ENCODE results near the gene SLC9A4. TPM values are rescaled to one million over a fixed set of nuclear protein-coding genes. Genes with fewer than 3 reads are reported as not detected.

The SLC9A4 gene
- total and polyA plus RNA-seq, 2 of the 4 experiments (the other 2 are of a cell fraction), result not detected

DNA sequence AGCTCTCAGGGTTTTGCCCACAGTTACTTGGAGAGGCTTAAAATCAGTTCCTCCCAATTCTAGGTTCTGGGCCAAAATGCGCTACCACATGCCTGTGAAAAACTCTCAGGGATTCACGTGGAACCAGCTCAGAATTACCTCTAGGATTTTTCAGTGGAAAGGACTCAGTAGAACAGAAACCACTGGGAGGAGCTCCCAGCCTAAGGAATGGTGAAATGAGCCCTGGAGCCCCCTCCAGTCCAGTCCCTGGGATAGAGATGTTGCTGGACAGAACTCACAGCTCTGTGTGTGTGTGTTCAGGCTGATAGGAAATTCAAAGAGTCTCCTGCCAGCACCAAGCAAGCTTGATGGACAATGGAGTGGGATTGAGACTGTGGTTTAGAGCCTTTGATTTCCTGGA, 21.1 kb upstream of the SLC9A4 start:
- no peak for DNase-seq
- no peaks in the 10 kb centered on the region for H3K9me3 ChIP-seq (ENCODE audit: control insufficient read depth, insufficient read depth, low read length)
- no peak overlapping the region for H4K91ac ChIP-seq (ENCODE audit: insufficient read depth, low read depth, low read length)
- H3K79me1 ChIP-seq (ENCODE audit: low read depth in 1 of 2, low read length in 2 of 2), result no peaks in the 10 kb centered on the region
- no peak overlapping the region for H4K5ac ChIP-seq (ENCODE audit: low read depth, low read length)
- intact Hi-C loops (cut with micrococcal nuclease) (no loop called here), dilution Hi-C loops (cut with HindIII; ENCODE audit: low sequenced_read_pairs, unreplicated experiment) (no loop called here), in situ Hi-C loops (cut with MboI; ENCODE audit: low sequenced_read_pairs) (no loop called here)
- H3K4me1 ChIP-seq (ENCODE audit: control insufficient read depth, insufficient read depth, low read length), result no peaks in the 10 kb centered on the region
- peaks cover 13% of the 10 kb centered on the region for H3K27me3 ChIP-seq (ENCODE audit: control insufficient read depth, insufficient read depth, low read length)
- no peak overlapping the region for H3K4me2 ChIP-seq (ENCODE audit: low read depth, low read length)
- H3K56ac ChIP-seq (ENCODE audit: extremely low read depth, insufficient read depth, low read length), result no peak overlapping the region
- ChIA-PET POLR2A (ENCODE audit: unreplicated experiment) (interaction anchor here (0.6 kb wide), 1 partner anchor 432 kb away, joined by 3 read pairs; no protein-coding TSS in a partner anchor), CTCF (interaction anchor here (1.3 kb wide), 1 partner anchor 200 kb away, joined by 4 read pairs; no protein-coding TSS in a partner anchor)
- H2BK15ac ChIP-seq (ENCODE audit: low read depth, low read length), result no peak overlapping the region
- H2AK5ac ChIP-seq (ENCODE audit: low read depth, low read length), result no peak overlapping the region
- H2BK120ac ChIP-seq (ENCODE audit: low read depth, low read length), result no peak overlapping the region
- no peak overlapping the region for H2BK5ac ChIP-seq (ENCODE audit: low read depth, low read length, poor library complexity, severe bottlenecking)
- H4K8ac ChIP-seq (ENCODE audit: low read depth in 2 of 2, low read length in 2 of 2), result no peak overlapping the region
- 40% methylated on average over 2 of the region's 2 CpGs; no CpG with 5 or more reads in 1 of the 2 experiments for WGBS, 2 experiments (ENCODE audit: extremely low coverage in 2 of 2, insufficient read length in 1 of 2)
- no peak overlapping the region for H3K18ac ChIP-seq (ENCODE audit: low read depth, low read length)
- H4K20me1 ChIP-seq (ENCODE audit: insufficient read depth, low read length), result no peaks in the 10 kb centered on the region
- H3K9me1 ChIP-seq (ENCODE audit: insufficient read depth, low read length), result no peaks in the 10 kb centered on the region
- no TSS peak for BruUV-seq (replicated peaks)
- no peak overlapping the region for H3K23ac ChIP-seq (ENCODE audit: low read depth, low read length)
- H3K4me3 ChIP-seq (ENCODE audit: insufficient read depth, low read depth, low read length), result no peak overlapping the region
- no peak overlapping the region for H2BK20ac ChIP-seq (ENCODE audit: low read depth, low read length)
- ATAC-seq (ENCODE audit: low read depth), result no peak
- TF ChIP-seq RCOR1 (IDR thresholded peaks at IDR 0.05; ENCODE audit: insufficient replicate concordance, low read length) (no peak), MXI1 (IDR thresholded peaks at IDR 0.05; ENCODE audit: borderline replicate concordance, low read depth, low read length) (no peak), POLR2A (IDR thresholded peaks at IDR 0.05; ENCODE audit: low read depth, low read length) (no peak), NFE2L2 (IDR thresholded peaks at IDR 0.05; ENCODE audit: low read depth, low read length) (no peak), MAZ (IDR thresholded peaks at IDR 0.05; ENCODE audit: borderline replicate concordance, low read depth, low read length) (no peak), BHLHE40 (IDR thresholded peaks at IDR 0.05; ENCODE audit: low read depth, low read length) (no peak), RAD21 (IDR thresholded peaks at IDR 0.05; ENCODE audit: low read length) (no peak), CEBPB (IDR thresholded peaks at IDR 0.05; ENCODE audit: low read depth, low read length) (no peak), FOS (IDR thresholded peaks at IDR 0.05; ENCODE audit: low read depth, low read length) (no peak), SMC3 (IDR thresholded peaks at IDR 0.05; ENCODE audit: low read depth, low read length) (no peak), RFX5 (IDR thresholded peaks at IDR 0.05; ENCODE audit: low read depth, low read length) (no peak), MAFK (IDR thresholded peaks at IDR 0.05; ENCODE audit: low read depth, low read length) (no peak), CHD1 (IDR thresholded peaks at IDR 0.05; ENCODE audit: low read depth, low read length) (no peak)
- TF ChIP-seq, protein P1, sequence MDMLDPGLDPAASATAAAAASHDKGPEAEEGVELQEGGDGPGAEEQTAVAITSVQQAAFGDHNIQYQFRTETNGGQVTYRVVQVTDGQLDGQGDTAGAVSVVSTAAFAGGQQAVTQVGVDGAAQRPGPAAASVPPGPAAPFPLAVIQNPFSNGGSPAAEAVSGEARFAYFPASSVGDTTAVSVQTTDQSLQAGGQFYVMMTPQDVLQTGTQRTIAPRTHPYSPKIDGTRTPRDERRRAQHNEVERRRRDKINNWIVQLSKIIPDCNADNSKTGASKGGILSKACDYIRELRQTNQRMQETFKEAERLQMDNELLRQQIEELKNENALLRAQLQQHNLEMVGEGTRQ (IDR thresholded peaks at IDR 0.05; ENCODE audit: low read depth, low read length), result no peak
- TF ChIP-seq, protein P2, sequence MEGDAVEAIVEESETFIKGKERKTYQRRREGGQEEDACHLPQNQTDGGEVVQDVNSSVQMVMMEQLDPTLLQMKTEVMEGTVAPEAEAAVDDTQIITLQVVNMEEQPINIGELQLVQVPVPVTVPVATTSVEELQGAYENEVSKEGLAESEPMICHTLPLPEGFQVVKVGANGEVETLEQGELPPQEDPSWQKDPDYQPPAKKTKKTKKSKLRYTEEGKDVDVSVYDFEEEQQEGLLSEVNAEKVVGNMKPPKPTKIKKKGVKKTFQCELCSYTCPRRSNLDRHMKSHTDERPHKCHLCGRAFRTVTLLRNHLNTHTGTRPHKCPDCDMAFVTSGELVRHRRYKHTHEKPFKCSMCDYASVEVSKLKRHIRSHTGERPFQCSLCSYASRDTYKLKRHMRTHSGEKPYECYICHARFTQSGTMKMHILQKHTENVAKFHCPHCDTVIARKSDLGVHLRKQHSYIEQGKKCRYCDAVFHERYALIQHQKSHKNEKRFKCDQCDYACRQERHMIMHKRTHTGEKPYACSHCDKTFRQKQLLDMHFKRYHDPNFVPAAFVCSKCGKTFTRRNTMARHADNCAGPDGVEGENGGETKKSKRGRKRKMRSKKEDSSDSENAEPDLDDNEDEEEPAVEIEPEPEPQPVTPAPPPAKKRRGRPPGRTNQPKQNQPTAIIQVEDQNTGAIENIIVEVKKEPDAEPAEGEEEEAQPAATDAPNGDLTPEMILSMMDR (conservative IDR thresholded peaks at IDR 0.05; ENCODE audit: low read depth, low read length), result no peak
- TF ChIP-seq, protein P3, sequence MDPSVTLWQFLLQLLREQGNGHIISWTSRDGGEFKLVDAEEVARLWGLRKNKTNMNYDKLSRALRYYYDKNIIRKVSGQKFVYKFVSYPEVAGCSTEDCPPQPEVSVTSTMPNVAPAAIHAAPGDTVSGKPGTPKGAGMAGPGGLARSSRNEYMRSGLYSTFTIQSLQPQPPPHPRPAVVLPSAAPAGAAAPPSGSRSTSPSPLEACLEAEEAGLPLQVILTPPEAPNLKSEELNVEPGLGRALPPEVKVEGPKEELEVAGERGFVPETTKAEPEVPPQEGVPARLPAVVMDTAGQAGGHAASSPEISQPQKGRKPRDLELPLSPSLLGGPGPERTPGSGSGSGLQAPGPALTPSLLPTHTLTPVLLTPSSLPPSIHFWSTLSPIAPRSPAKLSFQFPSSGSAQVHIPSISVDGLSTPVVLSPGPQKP (IDR thresholded peaks at IDR 0.05; ENCODE audit: borderline replicate concordance, low read depth, low read length), result no peak
- no peak overlapping the region for H3K14ac ChIP-seq (replicated peaks; ENCODE audit: low read depth, low read length)
- no peak overlapping the region for H3K4ac ChIP-seq (ENCODE audit: low read depth, low read length)
- no peak overlapping the region for H3K9ac ChIP-seq (ENCODE audit: low read depth, low read length)
- no peaks in the 10 kb centered on the region for H3K36me3 ChIP-seq (ENCODE audit: control insufficient read depth, insufficient read depth, low read length)
- no peak overlapping the region for H2AK9ac ChIP-seq (replicated peaks; ENCODE audit: low read depth, low read length, poor library complexity)
- no peak overlapping the region for H3K27ac ChIP-seq (ENCODE audit: insufficient read depth, low read length)
- no peak overlapping the region for H2AFZ ChIP-seq (replicated peaks; ENCODE audit: low read length, poor library complexity)
